RPMI7951 (cell line): ENCODE measurements around the gene MYOCD. TPM values are rescaled to one million over a fixed set of nuclear protein-coding genes. Genes with fewer than 3 reads are reported as not detected.
A peak's percentile ranks its signal among the peaks of the same experiment; 100 is the strongest.
"Not testable (repeated sequence)": the region's sequence is repeated elsewhere in the genome, so short reads cannot be mapped to it uniquely, and the experiment has no call there.

Experiments used
- DNase-seq: peaks from one replicate; pipeline ENCODE4 v3.0.0-alpha.2; 2012; ENCODE audit warnings: low read depth
- total RNA-seq: library from RNA; depleted of rRNA; stranded (reverse); fragments of >200 nt; shearing (Covaris generic); gene quantifications from 2 replicates; pipeline ENCODE4 v1.2.3, GENCODE V29; 2014; rRNA removed

The MYOCD gene, protein sequence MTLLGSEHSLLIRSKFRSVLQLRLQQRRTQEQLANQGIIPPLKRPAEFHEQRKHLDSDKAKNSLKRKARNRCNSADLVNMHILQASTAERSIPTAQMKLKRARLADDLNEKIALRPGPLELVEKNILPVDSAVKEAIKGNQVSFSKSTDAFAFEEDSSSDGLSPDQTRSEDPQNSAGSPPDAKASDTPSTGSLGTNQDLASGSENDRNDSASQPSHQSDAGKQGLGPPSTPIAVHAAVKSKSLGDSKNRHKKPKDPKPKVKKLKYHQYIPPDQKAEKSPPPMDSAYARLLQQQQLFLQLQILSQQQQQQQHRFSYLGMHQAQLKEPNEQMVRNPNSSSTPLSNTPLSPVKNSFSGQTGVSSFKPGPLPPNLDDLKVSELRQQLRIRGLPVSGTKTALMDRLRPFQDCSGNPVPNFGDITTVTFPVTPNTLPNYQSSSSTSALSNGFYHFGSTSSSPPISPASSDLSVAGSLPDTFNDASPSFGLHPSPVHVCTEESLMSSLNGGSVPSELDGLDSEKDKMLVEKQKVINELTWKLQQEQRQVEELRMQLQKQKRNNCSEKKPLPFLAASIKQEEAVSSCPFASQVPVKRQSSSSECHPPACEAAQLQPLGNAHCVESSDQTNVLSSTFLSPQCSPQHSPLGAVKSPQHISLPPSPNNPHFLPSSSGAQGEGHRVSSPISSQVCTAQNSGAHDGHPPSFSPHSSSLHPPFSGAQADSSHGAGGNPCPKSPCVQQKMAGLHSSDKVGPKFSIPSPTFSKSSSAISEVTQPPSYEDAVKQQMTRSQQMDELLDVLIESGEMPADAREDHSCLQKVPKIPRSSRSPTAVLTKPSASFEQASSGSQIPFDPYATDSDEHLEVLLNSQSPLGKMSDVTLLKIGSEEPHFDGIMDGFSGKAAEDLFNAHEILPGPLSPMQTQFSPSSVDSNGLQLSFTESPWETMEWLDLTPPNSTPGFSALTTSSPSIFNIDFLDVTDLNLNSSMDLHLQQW
- total RNA-seq: not detected in 2 replicates

DNA sequence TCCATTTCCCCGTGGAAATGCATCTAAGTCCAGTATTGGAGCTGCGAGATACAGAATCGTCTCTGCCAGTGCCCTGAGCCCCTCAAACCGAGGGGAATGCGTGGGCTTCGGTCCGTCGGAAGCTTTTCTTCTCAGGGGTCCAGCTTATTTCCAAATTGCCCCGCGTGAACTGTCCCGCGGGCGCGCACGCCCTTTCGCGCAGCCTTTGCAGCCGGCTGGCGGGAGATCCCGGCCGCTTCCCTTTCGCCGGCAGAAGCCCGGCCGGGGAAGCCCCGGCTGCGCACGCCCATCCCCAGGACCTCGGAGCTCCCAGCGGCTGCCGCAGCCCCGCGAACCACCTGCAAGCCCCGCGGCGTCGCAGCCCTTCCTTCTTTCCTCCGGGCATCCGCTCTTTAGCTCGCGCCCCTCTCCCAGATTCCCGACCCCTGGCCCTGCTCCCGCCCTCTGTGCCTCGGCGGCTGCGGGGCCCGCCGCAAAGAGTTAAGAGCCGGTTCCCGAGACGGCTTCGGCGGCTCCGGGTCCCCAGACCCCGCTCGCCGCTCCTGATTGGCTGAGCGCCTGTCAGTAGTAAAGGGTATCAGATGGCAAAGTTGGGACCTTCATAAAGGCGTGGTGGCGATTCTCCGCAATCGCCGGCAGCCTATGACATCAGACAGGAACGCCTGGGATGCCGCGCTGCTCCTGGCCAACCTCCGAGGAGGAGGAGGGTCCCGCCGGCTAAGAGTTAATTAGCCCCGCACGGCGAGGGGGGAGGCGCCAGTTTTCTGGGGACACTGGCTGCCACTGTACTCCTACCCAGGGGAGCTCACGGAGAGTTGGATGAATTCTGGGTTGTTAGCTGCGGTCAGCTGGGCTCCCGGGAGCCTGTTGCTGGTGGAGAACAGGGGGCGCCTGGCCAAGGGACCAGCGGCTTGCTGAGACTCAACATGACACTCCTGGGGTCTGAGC, at the start of gene MYOCD:
Gene MYOCD (plus strand): TSS at position 628 of the 948 bp plus-strand sequence. CDS start 299 bp downstream, at position 927.
- peak; percentile 4 for DNase-seq

DNA sequence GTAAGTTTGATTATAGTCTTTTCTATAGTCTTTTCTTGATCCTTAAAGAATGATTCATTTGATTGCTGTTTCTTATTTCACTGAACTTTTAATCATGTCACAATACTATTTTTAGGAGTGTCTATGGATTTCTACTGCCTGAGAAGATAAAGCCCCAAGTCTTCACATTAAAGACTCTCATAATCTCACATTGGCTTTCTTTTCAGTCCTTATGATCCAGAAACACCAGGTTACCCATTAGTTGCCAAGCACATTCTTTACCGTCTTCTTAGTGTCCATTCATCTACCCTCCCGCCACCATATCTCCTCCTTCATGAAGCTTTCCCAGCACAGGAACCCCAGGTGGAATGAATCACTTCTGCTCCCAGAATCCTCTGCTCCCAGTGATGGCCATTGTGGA, 49.5 kb upstream of the MYOCD start:
- no peak for DNase-seq

DNA sequence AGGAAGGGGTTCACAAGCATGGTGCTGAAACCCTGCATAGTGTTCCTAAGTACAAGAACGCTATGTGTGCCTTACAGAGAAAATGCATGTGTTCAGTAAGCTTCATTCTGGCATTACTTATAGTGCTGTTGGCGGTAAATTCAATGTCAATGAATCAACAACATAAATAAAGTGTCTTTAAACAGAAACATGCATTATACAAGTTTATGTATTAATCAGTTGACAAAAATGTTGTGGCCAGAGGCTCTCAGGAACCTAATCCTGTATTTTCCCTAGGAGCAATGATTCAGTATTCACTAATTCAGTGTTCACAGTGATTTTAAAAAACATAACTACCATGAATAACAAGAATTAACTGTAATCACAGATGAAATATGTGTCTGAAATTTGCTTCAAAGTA, 47.1 kb upstream of the MYOCD start:
- DNase-seq: peak; percentile 29

DNA sequence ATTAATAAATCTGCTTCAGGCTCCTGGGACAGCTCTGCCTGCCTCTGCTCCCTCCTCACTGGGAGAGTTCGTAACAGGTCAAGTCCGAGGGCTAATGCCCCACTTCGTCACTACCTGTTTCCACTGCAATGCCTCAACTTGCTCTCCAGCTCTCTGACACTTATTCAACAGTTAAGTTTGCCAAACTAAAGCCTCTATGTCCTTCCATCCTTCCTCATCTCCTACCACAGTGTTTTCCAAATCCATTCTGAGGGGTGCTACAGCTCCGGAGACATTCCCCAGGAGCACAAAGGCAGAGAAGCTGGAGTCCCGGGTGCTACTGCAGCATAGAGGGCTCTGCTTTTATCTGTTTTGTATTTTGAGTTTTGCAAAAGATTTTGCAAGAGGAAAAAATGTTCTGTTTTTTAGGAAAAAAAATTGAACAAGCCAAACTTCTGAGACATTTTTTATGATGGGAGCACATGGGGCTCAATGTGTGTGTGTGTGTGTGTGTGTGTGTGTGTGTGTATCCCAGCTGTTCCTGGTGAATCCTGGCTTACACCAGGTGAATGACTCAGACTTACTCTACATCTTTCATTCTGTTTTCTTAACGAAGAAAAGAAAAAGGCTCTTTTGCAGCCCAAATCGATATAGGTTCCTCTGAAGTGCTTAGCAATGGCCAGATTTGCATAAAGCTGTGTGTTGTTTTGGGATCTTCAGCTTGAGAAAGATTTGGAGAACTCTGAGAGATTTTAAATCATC, 46.1 kb upstream of the MYOCD start:
- DNase-seq: peak; percentile 26

DNA sequence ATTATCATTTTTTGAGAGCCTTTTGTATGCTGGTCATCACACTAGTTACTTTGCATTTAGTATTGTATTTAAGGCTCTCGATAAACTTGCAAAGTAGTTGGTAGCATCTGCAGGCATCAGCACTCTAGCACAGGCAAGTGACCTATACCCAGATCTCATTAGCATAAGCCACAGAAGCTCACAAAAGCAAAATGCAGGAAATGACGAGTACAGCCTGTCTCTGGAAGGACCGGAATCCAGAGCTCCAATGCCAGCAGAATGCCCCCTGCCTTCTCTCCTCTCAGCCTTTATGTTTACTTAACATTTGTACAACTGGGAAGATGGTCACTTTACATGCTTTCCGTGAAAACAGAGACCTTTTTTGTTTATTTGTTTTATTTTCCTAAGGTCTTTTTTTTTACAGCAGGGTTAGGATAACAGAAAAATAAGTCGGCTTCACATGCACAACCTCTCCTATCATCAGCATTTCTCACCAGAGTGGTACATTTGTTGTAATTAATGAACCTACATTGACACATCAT, 45.4 kb upstream of the MYOCD start:
- DNase-seq: peak; percentile 53

DNA sequence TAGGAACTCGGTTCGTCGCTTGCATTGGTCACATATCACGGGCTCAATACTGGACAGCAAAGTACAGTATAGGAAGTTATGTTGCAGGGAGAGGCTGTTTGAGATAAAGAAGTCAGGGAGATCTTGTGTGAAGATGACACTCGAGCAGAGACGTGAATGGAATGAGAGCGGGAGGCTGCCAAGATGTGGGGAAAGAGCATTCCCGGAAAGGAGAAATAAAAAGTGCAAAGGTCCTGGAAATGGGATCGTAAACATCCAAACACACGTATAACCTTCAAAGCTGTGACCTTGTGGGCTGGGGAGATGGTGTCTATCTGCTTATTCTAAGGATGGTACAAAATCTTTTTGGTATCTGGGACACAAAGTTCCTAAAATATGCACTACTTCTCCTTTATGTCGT, 43.0 kb upstream of the MYOCD start:
- DNase-seq: peak; percentile 7

DNA sequence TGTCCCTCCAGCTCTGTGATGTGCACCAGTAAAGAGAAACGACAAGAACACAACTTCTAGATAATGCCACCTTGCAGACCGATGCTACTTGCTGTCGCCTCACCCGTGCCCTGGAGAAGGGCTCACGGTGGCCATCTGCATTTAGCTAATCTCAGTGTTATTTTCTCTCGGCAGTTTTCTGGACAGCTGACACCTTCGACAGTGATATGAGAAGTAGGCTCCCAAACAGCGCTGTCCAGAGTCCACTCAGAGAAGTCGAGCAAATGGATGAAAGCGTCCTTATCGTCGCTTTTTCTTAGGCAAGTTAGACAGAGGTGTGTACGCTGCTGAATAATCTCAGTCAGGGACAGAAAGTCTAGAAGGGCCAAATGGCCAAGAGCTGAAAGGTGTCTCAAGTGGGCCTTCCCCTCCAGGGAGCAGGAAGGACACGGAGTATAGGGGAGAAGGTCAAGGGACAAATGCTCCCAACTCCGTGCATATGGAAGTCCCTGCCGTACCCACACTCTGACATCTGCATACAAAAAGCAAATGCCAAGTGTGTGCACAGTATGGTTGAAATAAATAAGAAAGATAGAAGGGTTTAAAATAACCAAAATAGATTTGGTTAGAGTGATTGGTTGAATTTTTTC, 42.4 kb upstream of the MYOCD start:
- DNase-seq: no peak

DNA sequence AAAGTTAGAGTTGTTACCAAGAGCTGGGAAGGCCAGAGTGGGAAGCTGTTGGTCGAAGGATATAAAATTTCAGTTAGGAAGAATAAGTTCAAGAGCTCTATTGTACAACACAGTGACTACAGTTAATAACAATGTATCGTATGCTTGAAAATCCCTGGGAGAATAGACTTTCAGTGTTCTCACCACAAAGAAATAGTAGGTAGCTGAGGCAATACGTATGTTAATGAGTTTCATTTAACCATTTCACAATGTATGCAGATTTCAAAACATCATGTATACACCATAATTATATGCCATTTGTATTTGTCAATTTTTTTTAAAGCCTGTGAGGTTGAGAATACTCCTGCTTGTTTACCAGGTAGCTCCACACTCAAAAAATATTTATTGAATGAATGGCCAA, 41.5 kb upstream of the MYOCD start:
- DNase-seq: no peak

DNA sequence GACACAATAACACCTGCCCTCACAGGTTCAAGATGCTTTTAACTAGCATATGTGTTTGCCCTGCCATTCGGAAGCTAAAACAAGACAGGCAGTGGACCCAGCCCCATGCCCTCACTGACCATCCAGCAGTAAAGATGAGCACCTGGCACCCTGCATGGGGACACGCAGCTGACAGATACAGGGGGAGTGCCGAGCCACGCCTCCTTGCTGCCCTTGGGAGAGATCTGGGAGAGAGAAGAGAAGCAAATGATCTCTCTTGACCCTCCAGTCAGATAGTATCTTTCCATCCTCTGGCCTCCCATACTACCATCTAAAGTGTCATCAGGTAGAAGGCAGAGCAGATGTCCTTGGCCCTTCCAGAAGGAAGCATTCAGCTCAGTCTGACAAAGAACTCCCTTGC, 40.6 kb upstream of the MYOCD start:
- no peak for DNase-seq

DNA sequence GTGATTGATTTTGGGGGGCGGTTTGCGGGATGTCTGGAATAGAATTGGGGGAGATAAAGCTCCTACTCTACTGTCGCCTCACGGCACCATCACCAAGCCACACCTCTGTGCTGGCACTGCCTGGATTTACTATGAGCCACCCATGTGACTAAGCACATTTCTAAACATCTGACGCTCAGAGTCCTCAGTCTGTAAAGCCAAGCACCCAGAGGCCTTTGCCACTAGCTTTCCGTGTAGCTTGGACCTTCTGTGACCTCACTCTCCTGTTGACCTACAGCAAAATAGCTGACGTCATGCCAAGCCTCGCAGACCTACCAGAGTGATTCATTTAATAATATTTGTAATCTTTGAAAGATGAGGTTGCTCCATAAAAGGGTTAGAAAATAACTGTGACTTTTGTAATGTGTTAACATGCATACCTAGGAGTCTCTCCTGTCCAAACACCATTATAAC, 38.5 kb upstream of the MYOCD start:
- peak; percentile 78 for DNase-seq

DNA sequence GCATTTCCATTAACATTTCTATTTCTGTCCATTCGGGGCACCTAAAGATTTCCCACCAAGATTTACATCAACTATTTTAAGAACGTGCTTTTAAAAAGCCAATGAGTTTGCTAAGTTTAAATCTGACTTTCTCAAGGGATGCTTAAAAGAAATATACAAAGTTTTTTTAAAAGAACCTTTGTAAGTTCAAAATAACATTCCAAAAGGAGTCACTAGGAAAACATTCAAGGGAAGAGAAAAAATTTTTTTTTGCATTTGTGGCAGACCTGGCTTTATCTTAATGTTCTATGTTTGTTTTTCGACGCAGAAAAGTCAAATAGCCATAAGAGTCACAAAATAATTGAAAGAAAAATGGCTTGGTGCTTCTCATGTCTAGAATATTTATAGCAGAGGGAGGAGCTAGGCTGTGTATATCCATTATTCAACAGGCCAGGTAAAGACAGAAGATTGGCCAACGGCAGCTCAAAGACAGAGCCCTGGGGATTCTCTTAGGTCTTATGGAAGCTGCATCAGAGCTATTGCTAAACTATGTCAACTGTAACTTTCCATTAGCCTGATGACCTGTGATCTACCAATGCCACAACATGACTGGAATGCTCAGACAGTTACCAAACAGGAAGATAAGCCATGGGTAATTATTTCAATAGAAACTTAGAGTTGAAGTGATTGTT, 37.8 kb upstream of the MYOCD start:
- peak; percentile 45 for DNase-seq

DNA sequence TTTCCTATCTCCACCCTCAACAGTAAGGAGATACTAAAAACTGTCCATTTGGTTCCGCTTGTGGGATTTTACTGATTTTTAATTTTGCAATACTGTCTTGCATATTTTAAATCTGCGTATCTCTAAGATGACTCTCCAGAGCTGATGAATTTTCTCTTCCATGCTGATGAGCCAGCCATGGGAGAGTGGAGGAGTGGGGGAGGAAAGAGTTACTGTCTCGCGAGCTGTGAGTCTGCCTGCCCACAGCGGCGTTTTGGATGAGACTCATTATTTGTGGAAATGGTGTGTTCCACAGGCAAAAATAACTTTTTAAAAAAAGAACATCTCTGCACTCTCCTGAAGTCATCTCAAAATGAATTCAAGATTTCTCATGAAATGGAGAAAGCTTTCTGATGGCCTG, 34.6 kb upstream of the MYOCD start:
- peak; percentile 19 for DNase-seq

DNA sequence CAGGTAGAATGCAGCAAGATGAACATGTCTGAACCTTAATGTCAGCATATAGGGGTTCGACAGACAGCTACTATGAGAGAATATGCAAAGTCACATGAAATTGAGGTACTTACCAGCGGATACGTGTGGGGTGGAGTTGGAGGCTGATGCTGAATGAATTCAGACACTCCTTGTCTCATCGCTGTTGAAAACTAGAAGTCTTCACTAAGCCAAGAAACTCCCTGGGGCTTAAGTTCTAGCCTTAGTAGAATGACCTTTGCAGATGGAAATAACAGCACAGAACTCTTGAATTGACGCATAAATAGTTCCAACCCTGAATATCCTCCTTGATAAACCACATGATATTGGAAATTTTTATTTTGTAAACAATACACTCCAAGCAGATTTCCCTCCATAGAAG, 32.9 kb upstream of the MYOCD start:
- no peak for DNase-seq

DNA sequence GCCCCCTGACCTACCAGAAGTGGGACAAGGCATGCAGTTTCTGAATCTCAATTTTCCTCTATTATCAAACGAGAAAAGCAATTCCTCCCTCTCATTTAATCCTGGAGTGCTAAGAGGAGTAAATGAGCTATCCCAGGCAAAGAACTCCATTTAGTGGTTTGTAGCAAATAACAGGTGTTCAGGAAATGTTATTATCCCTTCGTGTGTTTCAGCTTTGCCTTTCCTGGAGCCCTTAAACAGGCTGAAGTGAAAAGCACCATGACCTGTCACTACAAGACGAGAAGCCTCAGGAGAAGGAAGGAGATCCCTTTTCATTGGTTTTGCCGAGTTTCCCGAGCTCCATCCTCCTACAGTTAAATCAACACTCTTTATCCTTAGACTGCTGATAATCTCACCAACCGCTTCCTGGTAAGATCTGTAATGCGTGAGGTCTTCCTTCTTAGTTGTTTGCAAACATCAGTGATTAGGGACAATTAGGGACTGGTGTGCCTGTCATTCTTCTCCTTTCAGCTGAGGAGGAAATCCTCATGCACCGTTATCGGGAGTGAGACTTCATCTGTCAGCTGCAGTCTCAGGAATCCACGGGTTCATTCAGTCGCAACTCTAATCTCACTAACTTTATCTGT, 30.8 kb upstream of the MYOCD start:
- no peak for DNase-seq

DNA sequence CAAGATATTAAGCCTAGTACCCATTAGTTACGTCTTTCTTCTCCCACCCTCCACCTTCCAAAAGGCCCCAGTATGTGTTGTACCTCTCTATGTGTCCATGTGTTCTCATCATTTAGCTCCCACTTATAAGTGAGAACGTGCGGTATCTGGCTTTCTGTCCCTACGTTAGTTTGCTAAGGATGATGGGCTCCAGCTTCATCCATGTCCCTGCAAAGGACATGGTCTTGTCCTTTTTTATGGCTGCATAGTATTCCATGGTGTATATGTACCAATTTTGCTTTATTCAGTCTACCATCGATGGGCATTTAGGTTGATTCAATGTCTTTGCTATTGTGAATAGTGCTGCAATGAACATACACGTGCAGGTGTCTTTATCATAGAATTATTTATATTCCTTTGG, 29.7 kb upstream of the MYOCD start:
- DNase-seq: not testable (repeated sequence)

DNA sequence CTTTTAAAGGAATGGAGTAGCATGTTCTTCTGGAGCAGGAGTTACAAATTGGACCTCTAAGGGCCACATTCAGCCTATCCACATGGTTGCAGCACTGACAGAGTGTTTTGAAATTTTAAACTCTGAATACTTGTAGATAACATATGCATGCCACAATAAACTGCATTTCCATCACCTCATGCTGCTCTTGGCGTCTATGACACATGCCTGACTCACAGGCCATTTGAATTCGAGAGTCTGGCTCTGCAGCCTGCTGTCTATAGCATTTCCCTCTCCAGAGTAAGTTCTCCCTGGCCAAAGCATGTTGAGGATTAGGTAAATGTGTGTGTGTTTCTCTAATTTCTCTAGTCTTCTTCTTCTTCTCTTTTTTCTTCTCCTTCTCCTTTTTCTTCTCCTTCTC, 28.7 kb upstream of the MYOCD start:
- DNase-seq: peak; percentile 82

DNA sequence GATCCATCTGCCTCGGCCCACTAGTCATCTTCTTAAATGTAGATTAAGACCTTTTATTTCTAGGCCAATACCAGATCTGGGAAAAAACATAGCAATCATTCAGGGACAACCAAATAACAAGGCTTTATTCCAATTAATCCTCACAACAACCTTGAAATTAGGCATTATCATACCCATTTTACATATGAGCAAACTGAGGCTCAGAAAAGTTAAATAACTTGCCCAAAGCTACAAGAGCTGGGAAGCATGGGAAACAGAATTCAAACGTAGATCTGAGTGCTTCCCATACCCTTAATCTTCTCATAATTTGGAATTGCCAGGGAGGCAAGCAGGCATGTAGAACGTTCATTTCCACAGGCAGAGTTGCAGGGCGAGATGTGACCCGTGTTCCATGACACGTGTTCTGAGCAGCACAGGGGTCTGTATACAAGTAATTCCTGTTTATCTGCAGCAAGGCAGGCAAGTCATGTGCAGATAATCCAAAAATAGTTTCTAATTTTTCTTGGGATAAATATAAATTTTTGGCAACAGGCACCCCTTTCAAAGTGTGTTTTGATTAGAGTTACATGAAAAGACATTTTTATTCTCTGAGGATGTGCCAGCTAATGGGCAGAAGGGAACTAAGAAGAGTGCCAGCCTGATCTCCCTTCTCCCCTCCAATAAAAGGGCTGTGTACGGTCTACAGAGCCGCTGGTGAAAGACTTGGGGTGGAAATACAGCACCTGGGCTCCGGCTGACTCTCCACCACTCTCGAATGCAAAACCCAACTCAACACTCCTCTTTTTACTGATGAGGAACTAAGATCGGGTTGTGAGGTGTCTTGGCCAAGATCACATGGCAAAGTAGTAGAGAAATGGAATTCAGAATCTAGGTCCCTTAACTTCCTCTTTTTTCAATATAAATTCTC, 27.7 kb upstream of the MYOCD start:
- DNase-seq: no peak

DNA sequence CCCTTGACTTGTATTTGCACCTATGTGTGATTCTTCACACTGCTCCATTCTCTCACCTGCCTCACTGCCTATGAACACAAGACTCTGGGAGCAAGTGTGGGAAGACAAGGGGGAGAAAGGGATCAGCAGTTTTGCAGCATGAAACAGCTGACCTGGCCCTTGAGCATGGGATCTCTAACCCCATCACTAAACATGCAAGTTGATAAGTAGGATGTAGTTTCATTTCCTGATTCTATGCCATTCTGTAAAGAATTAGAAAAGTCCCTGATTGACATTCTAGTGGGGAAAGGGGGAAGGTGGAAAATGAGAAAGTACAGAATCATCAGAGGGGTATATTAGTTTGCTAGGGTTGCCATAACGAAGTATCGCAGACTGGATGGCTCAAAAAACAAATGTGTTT, 25.3 kb upstream of the MYOCD start:
- no peak for DNase-seq
